NK-92 (cell line): ENCODE measurements around the gene SNX20.

Experiments
- DNase-seq: peaks from one replicate; lab custom pipeline; 2025; ENCODE audit not compliant: unreplicated experiment; lab: John Stamatoyannopoulos, UW

SNX20 gene

GRCh38 chr16:50705436-50706110 lies 24.5 kb upstream of the SNX20 start:
- no peak for DNase-seq

- no peak for DNase-seq
Measured at GRCh38 chr16:50704245-50704644, 23.1 kb upstream of the SNX20 start.

DNA sequence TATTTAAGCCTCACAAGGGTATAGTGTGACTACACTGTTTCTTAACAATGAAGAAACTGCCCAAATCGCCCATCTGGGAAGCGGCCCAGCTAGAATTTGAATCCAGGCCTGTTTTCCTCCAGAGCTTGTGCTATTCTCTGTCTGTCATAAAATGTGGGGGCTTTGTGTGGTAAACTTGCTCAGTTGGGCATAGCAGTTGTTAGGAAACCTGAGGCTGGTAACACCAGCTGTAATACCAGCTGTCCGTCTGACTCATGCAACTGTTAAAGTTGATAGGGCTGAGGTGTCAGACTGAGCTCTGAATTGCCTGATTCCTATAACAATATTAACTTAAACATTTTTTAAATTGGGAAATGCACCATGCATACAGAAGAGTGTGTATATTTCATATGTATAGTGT lies 21.6 kb upstream of the SNX20 start:
- no peak for DNase-seq

DNA sequence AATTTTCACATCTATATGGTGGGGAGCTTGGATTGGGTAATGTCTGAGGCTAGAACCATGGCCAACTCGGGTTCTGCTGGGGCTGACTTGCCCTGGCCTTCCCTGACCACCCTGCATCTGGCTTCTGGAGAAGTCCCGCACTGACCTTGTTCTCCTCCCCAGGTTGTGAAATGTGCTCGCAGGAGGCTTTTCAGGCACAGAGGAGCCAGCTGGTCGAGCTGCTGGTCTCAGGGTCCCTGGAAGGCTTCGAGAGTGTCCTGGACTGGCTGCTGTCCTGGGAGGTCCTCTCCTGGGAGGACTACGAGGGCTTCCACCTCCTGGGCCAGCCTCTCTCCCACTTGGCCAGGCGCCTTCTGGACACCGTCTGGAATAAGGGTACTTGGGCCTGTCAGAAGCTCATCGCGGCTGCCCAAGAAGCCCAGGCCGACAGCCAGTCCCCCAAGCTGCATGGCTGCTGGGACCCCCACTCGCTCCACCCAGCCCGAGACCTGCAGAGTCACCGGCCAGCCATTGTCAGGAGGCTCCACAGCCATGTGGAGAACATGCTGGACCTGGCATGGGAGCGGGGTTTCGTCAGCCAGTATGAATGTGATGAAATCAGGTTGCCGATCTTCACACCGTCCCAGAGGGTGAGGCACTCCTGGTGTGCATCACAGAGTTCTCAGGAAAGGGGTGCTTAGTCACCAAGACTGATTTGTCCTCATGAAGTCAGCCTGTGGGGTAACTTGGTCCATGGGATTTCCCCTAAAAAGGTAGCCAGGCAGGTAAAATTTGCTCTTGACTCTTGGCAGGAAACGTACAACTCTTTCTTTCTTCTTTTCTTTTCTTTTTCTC lies 18.4 kb upstream of the SNX20 start:
- DNase-seq, result no peak

GRCh38 chr16:50697881-50698767 lies 17.0 kb upstream of the SNX20 start:
- DNase-seq, result no peak

DNA sequence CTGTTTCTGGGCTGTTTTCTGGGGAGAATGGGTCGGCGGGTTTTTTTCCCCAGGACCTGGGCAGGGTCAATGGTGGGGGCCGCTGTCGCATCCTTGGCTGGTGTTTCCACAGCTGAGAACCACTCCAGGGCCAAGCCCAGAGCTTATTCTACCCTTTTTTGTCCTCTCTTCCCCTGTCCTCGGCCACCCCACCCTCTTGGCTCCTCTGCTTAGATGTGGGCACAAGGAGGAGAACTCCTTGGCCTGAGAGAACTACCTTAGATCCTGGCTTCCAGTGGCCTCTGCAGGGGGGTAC lies 16.3 kb upstream of the SNX20 start:
- no peak for DNase-seq

DNA sequence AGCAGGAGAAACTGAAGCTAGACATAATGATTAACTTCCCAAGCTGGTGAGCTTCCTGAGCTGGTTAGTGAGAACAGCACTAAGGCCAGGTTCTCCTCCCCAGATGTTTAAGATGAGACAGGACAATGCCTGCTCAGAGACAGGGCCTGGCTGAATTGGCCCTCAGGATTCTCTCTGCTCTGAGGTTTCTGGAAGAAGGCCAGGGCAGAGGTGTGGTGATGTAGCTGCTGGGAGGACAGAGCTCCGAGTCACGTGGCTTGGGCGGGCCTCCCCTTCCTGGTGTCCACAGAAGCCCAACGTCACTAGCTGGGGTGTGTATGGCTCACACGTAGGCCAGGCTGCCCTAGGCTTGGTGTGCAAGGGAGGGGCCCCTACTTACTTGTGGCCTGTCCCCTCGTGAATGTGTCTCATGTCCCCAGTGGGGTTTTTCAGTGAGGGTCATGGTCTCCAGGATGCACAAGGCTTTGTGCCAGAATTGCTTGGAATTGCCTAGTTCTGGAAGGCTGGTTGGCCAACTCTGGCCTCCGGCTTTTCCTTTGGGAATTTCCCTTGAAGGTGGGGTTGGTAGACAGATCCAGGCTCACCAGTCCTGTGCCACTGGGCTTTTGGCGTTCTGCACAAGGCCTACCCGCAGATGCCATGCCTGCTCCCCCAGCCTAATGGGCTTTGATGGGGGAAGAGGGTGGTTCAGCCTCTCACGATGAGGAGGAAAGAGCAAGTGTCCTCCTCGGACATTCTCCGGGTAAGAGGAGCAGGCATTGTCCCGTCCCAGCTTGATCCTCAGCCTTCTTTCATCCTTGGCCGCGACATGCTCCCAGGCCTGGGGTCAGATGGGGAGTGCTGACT lies 15.7 kb upstream of the SNX20 start:
- no peak for DNase-seq

- DNase-seq, result no peak
Measured at GRCh38 chr16:50696126-50696525, 15.0 kb upstream of the SNX20 start.

- DNase-seq, result no peak
Measured at GRCh38 chr16:50695017-50696000, 14.2 kb upstream of the SNX20 start.

DNA sequence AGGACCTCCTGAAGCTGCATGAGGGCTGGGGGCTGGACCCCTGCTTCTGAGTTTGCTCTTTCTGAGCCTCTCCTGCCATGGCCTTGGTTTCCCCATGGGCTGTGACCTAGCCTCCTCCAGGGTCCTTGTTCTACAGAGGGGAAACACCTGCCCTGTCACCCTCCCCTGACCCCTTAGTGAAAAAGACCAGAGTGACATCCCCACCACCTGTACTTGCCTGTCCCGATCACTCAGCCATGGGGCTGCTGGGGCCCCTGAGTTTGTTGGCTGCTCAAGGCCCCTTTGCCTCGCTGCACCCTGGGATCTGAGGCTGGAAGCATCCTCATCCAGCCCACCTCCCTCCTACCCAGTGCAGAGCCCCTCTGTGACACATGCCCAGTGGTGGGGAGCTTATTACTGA lies 13.1 kb upstream of the SNX20 start:
- no peak for DNase-seq

DNA sequence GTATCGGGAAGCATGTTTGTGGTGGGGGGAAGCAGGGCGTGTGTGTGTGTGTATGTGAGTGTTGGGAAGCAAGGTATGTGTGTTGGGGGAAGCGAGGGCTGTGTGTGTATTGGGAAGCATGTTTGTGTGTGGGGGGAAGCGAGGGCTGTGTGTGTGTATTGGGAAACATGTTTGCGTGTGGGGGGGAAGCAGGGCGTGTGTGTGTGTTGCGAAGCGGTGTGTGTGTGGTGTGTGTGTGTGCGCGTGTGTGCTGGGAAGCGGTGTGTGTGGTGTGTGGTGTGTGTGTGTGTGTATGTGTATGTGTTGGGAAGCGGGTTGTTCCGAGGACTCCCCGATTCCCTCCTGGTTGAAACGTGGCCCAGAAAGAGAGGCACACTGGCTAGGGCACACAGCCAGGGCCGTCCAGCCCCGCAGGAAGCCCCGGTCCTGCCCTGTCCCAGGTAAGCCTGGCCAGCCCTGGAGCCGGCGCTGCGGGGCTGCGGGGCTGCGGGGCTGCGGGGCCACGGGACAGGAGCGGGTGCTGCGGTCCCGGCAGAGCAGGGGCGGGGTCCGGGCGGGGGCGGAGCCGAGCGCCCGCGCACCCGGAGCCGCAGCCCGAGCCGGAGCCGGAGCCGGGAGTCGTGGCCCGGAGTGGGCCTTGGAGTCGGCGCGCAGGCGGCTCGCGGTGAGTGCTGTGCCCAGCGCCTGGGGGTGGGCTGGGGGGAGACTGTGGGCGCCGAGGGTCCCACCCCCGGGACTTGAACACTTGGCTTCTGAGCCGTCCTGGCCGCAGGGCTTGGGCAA lies 12.1 kb upstream of the SNX20 start, which contains the start of gene NOD2:
TSS of gene NOD2 (plus strand) at position 608 of the 783 bp plus-strand sequence. CDS start 5,890 bp downstream, outside the sequence.
- DNase-seq, result no peak

GRCh38 chr16:50692644-50692998 lies 11.5 kb upstream of the SNX20 start:
- DNase-seq, result no peak

DNA sequence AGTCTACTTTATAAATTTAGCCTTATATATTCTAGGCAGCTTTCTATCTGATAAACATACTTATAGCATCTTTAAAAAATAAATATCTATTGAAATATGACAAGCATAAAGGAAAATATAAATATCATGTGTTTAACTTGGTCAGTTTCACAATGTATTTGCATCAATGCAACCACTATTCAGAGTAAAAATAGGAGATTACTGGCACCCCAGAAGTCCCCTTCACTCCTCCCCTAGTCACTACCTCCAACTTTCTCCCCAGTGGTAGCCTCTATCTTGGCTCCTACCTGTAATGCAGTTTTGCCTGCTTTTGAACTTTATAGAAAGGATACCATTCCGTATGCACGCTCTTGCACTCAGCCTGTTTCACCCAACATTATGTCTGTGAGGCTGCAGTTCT lies 9.1 kb upstream of the SNX20 start:
- no peak for DNase-seq

DNA sequence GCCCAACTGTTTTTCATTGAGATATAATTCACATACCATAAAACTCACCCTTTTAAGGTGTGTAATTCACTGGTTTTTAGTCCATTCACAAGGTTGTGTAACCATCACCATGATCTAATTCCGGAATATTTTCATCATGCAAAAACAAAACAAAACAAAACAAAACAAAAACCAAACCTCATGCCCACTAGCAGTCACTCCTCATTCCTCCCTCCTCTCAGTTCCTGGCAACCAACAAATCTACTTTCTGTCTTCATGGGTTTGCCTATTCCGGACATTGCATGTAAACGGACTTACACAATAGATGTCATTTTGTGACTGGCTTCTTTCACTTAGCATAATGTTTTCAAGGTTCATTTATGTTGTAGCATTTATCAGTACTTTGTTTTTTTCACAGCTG lies 7.8 kb upstream of the SNX20 start:
- no peak for DNase-seq

GRCh38 chr16:50688083-50688482 lies 7.0 kb upstream of the SNX20 start:
- DNase-seq, result no peak

GRCh38 chr16:50685462-50686063 lies 4.5 kb upstream of the SNX20 start:
- no peak for DNase-seq

- no peak for DNase-seq
Measured at GRCh38 chr16:50684823-50685461, 3.8 kb upstream of the SNX20 start.
